GM18520 (cell line): Measurements from ENCODE around the gene PLA2G6.
"Not testable (repeated sequence)": the region's sequence is repeated elsewhere in the genome, so short reads cannot be mapped to it uniquely, and the experiment has no call there.

Source experiments
- ATAC-seq: cut with Tn5 transposase; IDR thresholded peaks from one replicate; pipeline ENCODE4 v1.9.1; 2021; ENCODE audit not compliant: unreplicated experiment

The PLA2G6 gene

DNA sequence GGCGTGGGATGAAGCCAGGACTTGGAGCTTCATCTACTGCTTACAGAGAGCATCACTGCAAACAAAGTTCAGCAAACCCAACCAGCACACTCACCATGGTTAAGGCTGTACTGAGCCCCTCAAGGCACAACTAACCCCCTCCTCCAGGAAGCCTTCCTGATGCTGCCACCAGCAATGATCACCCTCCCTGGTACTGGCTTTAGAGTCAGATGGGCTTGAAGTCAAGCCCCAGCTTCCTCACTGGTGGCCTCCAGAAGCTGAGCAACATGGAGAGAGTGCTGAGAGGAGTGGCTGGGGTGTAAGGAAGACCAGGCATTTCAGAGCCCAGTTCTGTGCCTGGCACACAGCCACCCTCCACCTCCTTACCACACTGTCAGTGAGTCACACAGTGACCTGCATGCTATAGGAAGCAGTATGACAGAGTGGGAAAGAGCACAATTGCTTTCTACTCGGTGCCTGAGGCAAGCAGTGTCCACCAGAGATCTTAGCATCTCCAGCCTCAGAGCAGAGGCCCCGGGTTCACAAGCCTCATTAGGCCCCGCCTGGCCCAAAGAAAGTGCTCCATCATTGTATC lies 46.4 kb downstream of the PLA2G6 start:
- ATAC-seq: no peak

- no peak for ATAC-seq
Observed at GRCh38 chr22:38133331-38133730, 48.3 kb downstream of the PLA2G6 start.

GRCh38 chr22:38132794-38133193 lies 48.8 kb downstream of the PLA2G6 start:
- no peak for ATAC-seq

GRCh38 chr22:38132136-38132535 lies 49.5 kb downstream of the PLA2G6 start:
- ATAC-seq: no peak

DNA sequence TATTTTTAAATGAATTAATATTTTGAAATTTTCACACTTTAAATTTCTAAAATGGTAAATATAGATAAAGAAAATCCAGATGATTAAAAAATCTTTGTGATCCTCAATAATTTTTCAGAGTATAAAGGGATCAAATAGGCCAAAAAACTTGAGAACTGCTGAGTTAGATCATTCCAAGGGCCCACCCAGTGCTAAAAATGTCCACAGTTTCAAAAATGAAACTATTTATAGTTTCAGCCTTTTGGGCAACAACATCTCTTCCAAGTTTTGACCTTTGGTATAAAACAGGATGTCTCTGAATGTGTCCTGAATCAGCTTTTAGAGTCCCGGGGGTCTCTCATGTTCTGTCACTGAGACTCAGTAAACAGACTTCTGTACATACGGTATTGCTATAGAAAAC lies 50.2 kb downstream of the PLA2G6 start:
- ATAC-seq: no peak

- ATAC-seq: no peak
Observed at GRCh38 chr22:38129856-38130255, 51.8 kb downstream of the PLA2G6 start.

GRCh38 chr22:38129021-38129420 lies 52.6 kb downstream of the PLA2G6 start:
- ATAC-seq: no peak

GRCh38 chr22:38127869-38128268 lies 53.8 kb downstream of the PLA2G6 start:
- no peak for ATAC-seq

DNA sequence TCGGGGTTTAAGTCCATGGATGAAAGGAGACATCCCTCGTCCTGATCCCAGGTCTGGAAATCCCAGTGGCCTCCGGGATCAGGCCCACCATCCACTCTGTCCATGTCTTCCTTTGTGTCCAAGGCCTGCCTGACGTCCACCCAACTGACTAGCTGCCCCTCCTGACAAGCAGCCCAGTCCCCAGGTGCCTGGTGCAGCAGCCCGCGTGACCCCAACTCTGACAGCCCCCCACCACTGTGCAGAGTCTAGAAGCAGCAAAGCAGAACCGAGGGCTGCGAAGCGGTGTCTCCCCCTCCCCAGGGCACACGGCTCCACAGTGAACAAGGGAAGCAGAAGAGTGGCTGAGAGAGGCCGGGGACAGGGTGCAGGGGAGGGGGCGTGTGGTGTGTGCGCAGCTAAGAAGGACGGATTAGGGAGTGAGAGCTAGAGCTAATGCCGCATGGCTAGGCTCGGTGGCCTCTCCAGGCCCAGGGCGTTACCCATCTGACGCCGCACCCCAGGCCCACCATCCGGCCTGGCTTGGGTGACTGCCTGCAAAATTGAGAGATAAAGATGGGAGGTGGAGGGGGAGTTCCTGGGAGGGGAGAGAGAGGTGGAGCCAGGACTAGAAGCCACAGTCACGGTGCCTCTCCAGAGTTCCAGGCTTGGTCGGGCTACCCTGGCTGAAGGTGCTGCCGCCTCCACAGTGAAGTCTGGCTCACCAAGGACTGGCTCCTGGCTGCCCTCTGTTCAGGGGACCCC lies 54.5 kb downstream of the PLA2G6 start:
- ATAC-seq: no peak

DNA sequence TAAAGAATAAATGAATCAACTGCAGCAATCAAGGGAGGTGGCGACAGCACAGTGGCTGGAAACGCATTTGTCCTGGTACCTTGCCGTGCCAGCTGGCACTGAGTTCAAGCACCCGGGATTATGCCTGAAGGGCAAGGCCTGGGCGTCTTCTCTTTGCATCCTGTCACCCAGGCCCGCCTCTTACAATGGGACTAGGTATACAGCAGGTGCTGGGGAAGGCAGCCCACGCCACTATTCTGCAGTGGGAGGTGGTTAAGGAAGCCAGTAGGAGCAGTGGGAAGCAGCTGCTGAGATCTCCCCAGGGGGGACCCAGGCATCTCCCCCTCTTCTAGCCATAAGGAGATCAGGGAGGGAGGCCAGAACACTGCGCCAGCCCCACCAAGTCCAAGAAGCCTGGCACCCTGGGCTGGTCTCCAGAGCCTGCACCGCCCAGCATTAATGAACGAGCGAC lies 55.9 kb downstream of the PLA2G6 start:
- no peak for ATAC-seq

DNA sequence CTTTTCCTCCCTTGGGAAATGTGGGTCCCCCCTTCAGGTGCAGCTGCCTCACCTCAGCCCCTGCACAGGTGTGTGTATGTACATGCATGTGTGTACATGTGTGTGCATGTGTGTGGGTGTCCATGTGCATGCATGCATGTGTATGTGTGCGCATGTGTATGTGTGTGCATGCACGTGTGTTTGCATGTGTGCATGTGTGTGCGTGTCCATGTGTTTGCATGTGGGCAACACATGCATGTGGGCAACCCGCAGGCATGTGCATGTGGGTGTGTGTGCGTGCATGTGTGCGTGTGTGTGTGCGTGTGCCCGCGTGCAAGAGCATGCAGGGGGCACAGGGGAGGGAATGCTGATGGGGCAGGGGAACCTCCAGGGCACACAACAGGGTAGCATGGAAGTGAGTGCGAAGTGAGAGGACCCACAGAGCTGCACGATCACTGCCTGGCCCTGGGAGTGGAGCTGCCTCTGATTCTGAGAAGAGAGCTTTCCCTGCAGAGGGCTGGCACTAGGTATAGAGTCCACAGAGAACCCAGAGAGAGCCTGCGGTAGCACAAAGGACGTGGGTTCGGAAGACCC lies 56.5 kb downstream of the PLA2G6 start:
- ATAC-seq: no peak

GRCh38 chr22:38124236-38124974 lies 57.2 kb downstream of the PLA2G6 start:
- ATAC-seq: no peak

DNA sequence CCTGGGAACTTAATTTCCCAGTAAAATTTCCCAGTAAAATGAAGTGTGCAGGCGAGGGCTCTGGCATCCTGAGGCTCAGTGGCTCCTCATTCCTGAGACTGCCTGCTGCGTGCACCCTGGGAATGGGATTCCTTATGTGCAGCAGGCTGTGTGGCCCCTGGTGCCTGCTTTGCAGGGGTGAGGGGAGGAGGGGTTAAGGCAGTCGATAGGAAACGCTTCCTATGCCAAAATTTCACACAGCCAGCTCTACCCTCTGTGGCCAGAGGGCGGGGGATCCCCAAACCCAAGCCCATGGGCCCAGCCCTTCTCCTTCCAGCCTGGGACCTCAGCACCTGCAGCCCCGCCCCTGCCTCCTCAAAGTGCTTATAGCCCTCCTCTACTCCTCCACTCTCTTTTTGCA lies 59.0 kb downstream of the PLA2G6 start:
- no peak for ATAC-seq

DNA sequence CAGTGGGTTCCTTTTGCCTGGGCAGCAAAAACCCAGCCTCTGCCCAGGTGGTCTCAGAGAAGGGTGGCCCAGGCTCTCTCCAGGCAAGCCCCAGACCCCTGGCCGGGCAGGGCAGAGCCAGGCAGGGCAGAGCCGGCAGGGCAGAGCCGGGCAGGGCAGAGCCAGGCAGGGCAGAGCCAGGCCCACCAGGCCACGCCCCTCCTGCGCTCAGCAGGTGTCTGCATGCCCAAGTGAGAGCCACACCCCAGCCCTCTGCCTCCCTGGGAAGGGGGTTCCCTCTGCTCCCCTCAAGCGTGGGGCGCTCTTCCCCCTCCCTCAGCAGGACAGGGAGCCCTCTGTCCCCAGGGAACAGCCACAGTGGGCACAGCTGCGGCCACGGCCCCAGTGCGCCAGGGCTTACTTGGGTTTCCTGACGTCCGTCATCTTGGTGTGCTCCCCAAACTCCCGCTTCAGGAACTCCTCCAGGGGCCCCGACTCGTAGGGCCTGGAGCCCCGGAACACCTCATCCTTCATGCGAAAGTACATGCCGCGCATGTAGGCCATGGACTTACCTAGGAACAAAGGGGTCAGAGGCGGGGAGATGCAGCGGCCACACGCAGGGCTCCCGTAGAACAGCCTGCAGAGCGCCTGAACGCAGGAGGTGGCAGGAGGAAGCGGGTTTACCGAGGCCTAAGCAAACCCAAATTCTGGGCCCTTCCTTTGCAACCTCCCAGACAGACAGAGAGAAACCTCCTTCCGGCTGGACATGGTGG lies 61.1 kb downstream of the PLA2G6 start:
- ATAC-seq: no peak

DNA sequence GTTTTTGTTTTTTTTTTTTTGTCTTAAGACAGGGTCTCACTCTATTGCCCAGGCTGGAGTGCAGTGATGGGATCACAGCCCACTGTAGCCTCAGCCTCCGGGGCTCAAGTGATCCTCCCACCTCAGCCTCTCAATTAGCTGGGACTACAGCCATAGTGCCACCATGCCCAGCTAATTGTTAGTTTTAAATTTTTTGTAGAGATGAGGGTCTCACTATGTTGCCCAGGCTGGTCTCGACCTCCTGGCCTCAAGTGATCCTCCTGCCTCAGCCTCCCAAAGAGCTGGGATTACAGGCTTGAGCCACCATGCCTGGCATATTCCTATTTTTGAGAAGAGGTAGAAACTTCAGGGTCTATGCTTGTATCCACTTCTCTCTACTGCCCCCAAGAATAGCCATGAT lies 62.9 kb downstream of the PLA2G6 start:
- ATAC-seq: not testable (repeated sequence)

DNA sequence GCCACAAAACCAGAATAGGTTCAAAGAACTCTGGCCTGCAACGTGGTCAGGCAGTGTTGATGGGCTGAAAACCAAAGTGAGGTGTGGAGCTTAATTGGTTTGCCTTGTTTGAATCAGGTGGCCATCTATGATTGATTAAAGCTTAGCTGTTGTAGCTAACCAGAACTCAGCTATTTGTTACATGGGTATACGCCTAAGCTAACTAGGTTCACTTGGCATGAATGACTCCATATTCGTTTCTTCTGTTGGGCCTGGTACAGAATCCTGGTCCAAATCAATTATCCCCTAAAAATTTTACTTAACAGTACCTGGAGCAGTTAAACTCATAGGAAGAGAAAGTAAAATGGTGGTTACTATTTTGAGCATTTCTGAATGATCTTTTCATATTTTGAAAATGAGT lies 63.4 kb downstream of the PLA2G6 start:
- ATAC-seq: no peak

GRCh38 chr22:38117556-38117955 lies 64.1 kb downstream of the PLA2G6 start:
- ATAC-seq: not testable (repeated sequence)

DNA sequence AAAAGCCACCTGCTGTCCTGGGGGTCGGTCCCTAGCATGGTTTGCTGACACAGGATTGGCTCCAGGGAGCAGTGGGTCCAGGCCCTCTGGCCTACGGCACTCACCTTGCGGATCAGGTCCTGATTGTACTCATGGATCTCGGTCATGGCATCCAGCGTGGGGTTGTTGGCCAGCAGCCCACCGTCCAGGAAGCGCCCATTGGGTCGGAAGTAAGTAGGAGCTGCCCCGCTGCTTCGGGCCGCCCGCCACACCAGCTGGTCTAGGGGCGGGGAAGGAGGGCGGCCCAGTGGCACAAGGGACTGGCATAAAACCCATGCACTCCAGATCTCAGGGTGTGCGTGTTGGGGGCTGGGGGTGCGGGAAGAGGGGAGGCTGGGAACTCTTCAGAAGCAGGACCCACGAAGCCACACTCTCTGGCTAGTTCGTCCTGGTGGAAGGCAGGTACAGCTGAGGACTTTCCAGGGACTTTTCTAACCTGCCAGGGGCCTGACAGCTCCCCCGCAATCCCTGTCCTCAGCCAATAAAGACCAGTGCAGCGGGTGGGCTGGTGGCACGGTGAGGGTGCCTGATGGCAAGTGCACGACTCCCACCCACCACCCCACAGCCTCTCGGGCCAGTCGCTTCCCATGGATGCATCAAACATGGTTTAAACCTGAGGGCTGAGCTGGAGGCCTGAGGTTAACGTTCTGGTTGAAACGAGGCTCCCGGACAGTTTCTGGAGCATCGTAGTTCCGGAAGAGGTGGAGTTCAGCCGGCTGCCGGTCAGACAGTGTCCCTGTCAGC lies 66.0 kb downstream of the PLA2G6 start:
- no peak for ATAC-seq

GRCh38 chr22:38114484-38115398 lies 66.9 kb downstream of the PLA2G6 start:
- no peak for ATAC-seq
